Central memory CD8-positive, alpha-beta T cell (primary cell): Measurements from ENCODE around the gene OR10J1.

Experiments
- ATAC-seq: fragments of 150-1000 bp; cut with Tn5 transposase; replicated peaks from 2 replicates; pipeline ENCODE4 v1.10.0; 2022; ENCODE audit warnings: mild to moderate bottlenecking, moderate FRiP score, moderate number of reproducible peaks; ENCODE audit not compliant: poor library complexity, severe bottlenecking; ENCODE audit errors: extremely low read depth
- DNase-seq, 2 donors: peaks; one replicate each; pipeline ENCODE4 v3.0.0; 2021; ENCODE audit warnings: low spot score in 2 of 2
- H3K27ac Mint-ChIP-seq: one replicate; pipeline ENCODE4 v1.8.0; 2022; ENCODE audit warnings: low read depth, mild to moderate bottlenecking, moderate library complexity, mixed read lengths
- H3K27me3 Mint-ChIP-seq: one replicate; pipeline ENCODE4 v1.8.0; 2022; ENCODE audit warnings: mixed read lengths
- H3K36me3 Mint-ChIP-seq: one replicate; pipeline ENCODE4 v1.8.0; 2022; ENCODE audit warnings: mild to moderate bottlenecking, moderate library complexity, mixed read lengths; ENCODE audit not compliant: insufficient read depth
- H3K4me1 Mint-ChIP-seq: one replicate; pipeline ENCODE4 v1.8.0; 2022; ENCODE audit warnings: mixed read lengths
- H3K4me3 Mint-ChIP-seq: one replicate; pipeline ENCODE4 v1.8.0; 2022; ENCODE audit warnings: mild to moderate bottlenecking, moderate library complexity, mixed read lengths
- H3K9me3 Mint-ChIP-seq: one replicate; pipeline ENCODE4 v1.8.0; 2022; ENCODE audit warnings: mixed read lengths

Gene OR10J1

GRCh38 chr1:159439422-159439821 lies at the start of gene OR10J1:
Gene OR10J1, plus strand, starts transcription at chr1:159439722. Its CDS starts 70 bp downstream, at chr1:159439792.
- no peaks in the 10 kb centered on the region for H3K36me3 Mint-ChIP-seq
- H3K27me3 Mint-ChIP-seq = peaks cover 52% of the 10 kb centered on the region
- H3K9me3 Mint-ChIP-seq = no peaks in the 10 kb centered on the region
- DNase-seq (no peak), ATAC-seq (no peak)
- no peak within 1 kb of the TSS for H3K4me3 Mint-ChIP-seq
- no peaks in the 10 kb centered on the region for H3K4me1 Mint-ChIP-seq
- no peak within 1 kb of the TSS for H3K27ac Mint-ChIP-seq

DNA sequence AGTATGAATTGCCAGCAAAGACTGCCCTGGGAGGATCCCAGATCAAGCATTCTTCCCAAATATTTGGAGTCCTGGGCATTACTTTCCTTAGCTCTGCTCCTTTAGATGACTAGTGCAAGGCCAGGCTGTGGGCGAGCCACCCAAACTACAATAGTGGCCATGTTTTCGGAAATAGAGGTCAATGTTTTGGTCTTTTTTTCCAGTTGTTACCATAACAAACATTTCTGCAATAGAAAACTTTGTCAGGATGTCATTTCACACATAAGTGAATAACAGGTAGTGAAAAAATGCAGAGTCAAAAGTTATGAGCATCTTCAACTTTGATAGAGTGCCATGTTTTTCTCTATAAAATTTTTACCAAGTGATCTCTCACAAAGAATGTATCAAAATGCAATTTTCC lies 32.7 kb upstream of the OR10J1 start:
- peaks cover 2% of the 10 kb centered on the region for H3K36me3 Mint-ChIP-seq
- DNase-seq (no peak), ATAC-seq (no peak)
- no peak overlapping the region for H3K27ac Mint-ChIP-seq
- H3K4me1 Mint-ChIP-seq = no peaks in the 10 kb centered on the region
- no peaks in the 10 kb centered on the region for H3K9me3 Mint-ChIP-seq
- peaks cover 43% of the 10 kb centered on the region for H3K27me3 Mint-ChIP-seq
- no peak overlapping the region for H3K4me3 Mint-ChIP-seq

- H3K4me3 Mint-ChIP-seq = no peak overlapping the region
- no peaks in the 10 kb centered on the region for H3K4me1 Mint-ChIP-seq
- H3K9me3 Mint-ChIP-seq = no peaks in the 10 kb centered on the region
These were observed 30.6 kb upstream of the OR10J1 start for GRCh38 chr1:159408862-159409400.

GRCh38 chr1:159421821-159422220 lies 17.7 kb upstream of the OR10J1 start:
- Mint-ChIP-seq H3K9me3 (peaks cover 21% of the 10 kb centered on the region), H3K36me3 (peaks cover 2% of the 10 kb centered on the region), H3K27ac (no peak overlapping the region), H3K4me3 (no peak overlapping the region), H3K27me3 (peaks cover 62% of the 10 kb centered on the region), H3K4me1 (no peaks in the 10 kb centered on the region)
- no peak for ATAC-seq
- no peak for DNase-seq

More at GRCh38 chr1:159408862-159409400, 30.6 kb upstream of the OR10J1 start:
- no peak for DNase-seq
- Mint-ChIP-seq H3K27me3 (peaks cover 27% of the 10 kb centered on the region), H3K36me3 (peaks cover 2% of the 10 kb centered on the region), H3K27ac (no peak overlapping the region)
- ATAC-seq = no peak

GRCh38 chr1:159428536-159428935 lies 11.0 kb upstream of the OR10J1 start:
- no peak for ATAC-seq
- H3K27me3 Mint-ChIP-seq = peaks cover 66% of the 10 kb centered on the region
- DNase-seq = no peak
- no peak overlapping the region for H3K27ac Mint-ChIP-seq
- no peaks in the 10 kb centered on the region for H3K36me3 Mint-ChIP-seq
- no peaks in the 10 kb centered on the region for H3K4me1 Mint-ChIP-seq
- H3K9me3 Mint-ChIP-seq = no peaks in the 10 kb centered on the region
- no peak overlapping the region for H3K4me3 Mint-ChIP-seq

- no peaks in the 10 kb centered on the region for H3K4me1 Mint-ChIP-seq
- peaks cover 62% of the 10 kb centered on the region for H3K27me3 Mint-ChIP-seq
- no peak overlapping the region for H3K27ac Mint-ChIP-seq
- no peaks in the 10 kb centered on the region for H3K9me3 Mint-ChIP-seq
- ATAC-seq (no peak), DNase-seq (no peak)
- H3K36me3 Mint-ChIP-seq = no peaks in the 10 kb centered on the region
- H3K4me3 Mint-ChIP-seq = no peak overlapping the region
These were observed 10.3 kb upstream of the OR10J1 start for GRCh38 chr1:159429074-159429861.

- no peak overlapping the region for H3K27ac Mint-ChIP-seq
These were observed 8.5 kb upstream of the OR10J1 start for GRCh38 chr1:159430985-159431384.

GRCh38 chr1:159431904-159432303 lies 7.6 kb upstream of the OR10J1 start, which contains the start of gene OR10J4:
Gene OR10J4, plus strand, starts transcription at chr1:159432204.
- Mint-ChIP-seq H3K27me3 (peaks cover 72% of the 10 kb centered on the region), H3K4me3 (no peak within 1 kb of the TSS), H3K36me3 (no peaks in the 10 kb centered on the region), H3K4me1 (no peaks in the 10 kb centered on the region), H3K9me3 (no peaks in the 10 kb centered on the region), H3K27ac (no peak within 1 kb of the TSS)
- no peak for ATAC-seq
- DNase-seq = no peak

More at GRCh38 chr1:159430985-159431384, 8.5 kb upstream of the OR10J1 start:
- Mint-ChIP-seq H3K36me3 (no peaks in the 10 kb centered on the region), H3K9me3 (no peaks in the 10 kb centered on the region), H3K4me3 (no peak overlapping the region), H3K27me3 (peaks cover 63% of the 10 kb centered on the region), H3K4me1 (no peaks in the 10 kb centered on the region)
- no peak for DNase-seq
- ATAC-seq = no peak

- H3K4me3 Mint-ChIP-seq = no peak overlapping the region
- H3K27ac Mint-ChIP-seq = no peak overlapping the region
- H3K9me3 Mint-ChIP-seq = no peaks in the 10 kb centered on the region
- H3K4me1 Mint-ChIP-seq = no peaks in the 10 kb centered on the region
- DNase-seq = no peak
- H3K27me3 Mint-ChIP-seq = peaks cover 59% of the 10 kb centered on the region
- H3K36me3 Mint-ChIP-seq = no peaks in the 10 kb centered on the region
- ATAC-seq = no peak
These were observed 3.1 kb upstream of the OR10J1 start for GRCh38 chr1:159436469-159436868.

DNA sequence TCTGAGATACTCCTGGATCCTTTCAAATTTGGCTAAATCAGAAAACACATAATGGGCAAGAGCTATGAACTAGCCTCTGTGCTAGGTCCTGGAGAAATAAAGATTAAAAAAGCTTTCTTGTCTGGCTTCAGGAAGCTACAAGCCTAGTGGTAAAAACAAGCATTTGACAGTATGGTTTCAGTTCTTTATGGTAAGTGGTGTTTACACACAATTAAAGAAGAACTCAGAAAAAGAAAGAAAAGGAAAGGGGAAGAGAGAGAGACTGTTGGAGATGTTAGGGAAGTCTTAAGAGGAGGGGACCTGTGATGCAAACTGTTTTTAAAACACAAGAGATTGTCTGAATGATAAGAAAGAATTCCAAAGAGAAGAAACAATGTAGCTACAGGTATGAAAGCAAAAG lies 1.8 kb downstream of the OR10J1 start:
- H3K9me3 Mint-ChIP-seq = no peaks in the 10 kb centered on the region
- no peak overlapping the region for H3K27ac Mint-ChIP-seq
- H3K4me3 Mint-ChIP-seq = no peak overlapping the region
- peaks cover 44% of the 10 kb centered on the region for H3K27me3 Mint-ChIP-seq
- H3K4me1 Mint-ChIP-seq = no peaks in the 10 kb centered on the region
- DNase-seq (no peak), ATAC-seq (no peak)
- H3K36me3 Mint-ChIP-seq = no peaks in the 10 kb centered on the region

DNA sequence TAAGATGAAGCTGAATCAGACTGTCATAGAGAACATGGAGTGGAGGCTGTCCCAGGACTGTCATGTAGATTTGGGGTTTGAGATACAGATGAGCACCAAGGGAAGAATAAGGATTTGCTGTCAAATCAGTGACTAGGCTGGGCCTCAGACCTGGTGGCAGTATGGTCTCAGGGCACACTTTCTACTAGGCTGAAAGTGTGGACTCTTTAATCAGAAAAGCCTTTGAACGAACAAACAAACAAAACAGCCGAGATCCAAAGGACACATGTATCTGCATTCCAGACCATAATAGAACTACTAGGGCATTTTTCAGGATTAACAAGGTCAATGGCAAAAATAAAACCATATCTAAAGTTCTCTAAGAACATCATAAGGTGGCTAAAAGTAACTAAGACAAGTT lies 2.9 kb downstream of the OR10J1 start:
- Mint-ChIP-seq H3K4me1 (no peaks in the 10 kb centered on the region), H3K36me3 (no peaks in the 10 kb centered on the region), H3K9me3 (no peaks in the 10 kb centered on the region), H3K27me3 (peaks cover 48% of the 10 kb centered on the region), H3K4me3 (no peak overlapping the region), H3K27ac (no peak overlapping the region)
- DNase-seq (no peak), ATAC-seq (no peak)

DNA sequence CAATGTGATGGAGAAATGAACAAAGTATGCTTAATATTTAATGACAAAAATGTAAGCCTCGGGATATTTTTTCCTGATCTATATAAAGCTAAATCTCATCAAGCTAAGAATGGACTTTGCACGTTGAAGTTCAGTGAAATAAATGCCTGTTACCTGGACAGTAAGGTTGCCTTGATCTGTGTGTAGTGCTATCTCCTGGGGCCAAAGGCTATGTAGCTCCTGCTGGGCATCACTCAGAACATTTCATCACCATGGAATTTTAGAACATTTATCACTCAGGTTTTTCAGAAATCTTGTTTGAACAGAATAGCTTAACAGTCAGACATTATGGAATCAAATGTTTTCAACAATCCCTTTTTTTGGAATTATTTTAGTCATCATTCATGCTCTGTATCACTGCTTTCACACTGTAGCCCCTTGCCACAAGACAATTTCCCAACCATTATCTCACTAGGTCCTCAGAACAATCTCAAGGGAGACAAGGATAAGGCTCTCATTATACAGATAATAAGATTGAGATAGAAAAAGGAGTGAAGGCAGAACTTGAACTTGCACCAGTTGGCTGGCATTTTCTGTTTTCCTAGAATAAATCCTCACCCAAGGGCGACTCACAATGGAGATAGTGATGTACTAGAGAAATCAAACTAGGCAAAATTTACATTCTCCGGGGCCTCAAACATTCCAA lies 3.7 kb downstream of the OR10J1 start:
- H3K4me3 Mint-ChIP-seq = no peak overlapping the region
- peaks cover 55% of the 10 kb centered on the region for H3K27me3 Mint-ChIP-seq
- H3K27ac Mint-ChIP-seq = no peak overlapping the region

DNA sequence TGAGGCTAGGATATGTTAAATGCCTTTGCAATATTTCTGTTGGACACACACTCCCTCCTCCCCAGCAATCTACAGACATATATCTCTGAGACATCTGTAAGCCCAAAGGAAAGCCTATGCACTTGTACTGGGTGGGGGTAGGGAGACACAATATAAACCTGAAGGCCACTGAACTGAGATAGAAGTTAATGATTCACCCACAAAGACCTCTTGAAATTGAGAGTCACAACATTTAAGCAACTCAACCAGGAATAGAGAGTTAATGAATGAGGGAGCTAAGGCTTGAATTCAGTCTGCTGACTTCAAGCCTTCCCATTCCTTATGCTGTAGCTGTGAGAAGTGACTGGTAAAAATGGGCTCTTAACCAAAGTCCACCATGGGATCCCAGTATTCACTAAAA lies 5.0 kb downstream of the OR10J1 start:
- no peak for ATAC-seq
- H3K27me3 Mint-ChIP-seq = peaks cover 59% of the 10 kb centered on the region
- no peaks in the 10 kb centered on the region for H3K4me1 Mint-ChIP-seq
- no peak for DNase-seq
- H3K4me3 Mint-ChIP-seq = no peak overlapping the region
- H3K9me3 Mint-ChIP-seq = no peaks in the 10 kb centered on the region
- no peaks in the 10 kb centered on the region for H3K36me3 Mint-ChIP-seq
- no peak overlapping the region for H3K27ac Mint-ChIP-seq

More for the DNA sequence above, 3.7 kb downstream of the OR10J1 start:
- H3K4me1 Mint-ChIP-seq = no peaks in the 10 kb centered on the region
- H3K36me3 Mint-ChIP-seq = no peaks in the 10 kb centered on the region
- H3K9me3 Mint-ChIP-seq = no peaks in the 10 kb centered on the region
- DNase-seq = no peak
- ATAC-seq = no peak
